BE2C (cell line): ENCODE measurements around the gene ELF1.
"Not testable (repeated sequence)": the region's sequence is repeated elsewhere in the genome, so short reads cannot be mapped to it uniquely, and the experiment has no call there.

ENCODE experiments used
- DNase-seq: peaks from one replicate; pipeline ENCODE4 v3.0.0-alpha.2; 2020
- H3K27me3 ChIP-seq: fragments of 250-450 bp; sonication (Bioruptor Pico); 2 replicates; pipeline ENCODE4 v1.5.1; 2020; ENCODE audit warnings: mild to moderate bottlenecking
- H3K36me3 ChIP-seq: fragments of 250-450 bp; sonication (Bioruptor Pico); 2 replicates; pipeline ENCODE4 v1.5.1; 2020; ENCODE audit warnings: mild to moderate bottlenecking
- H3K4me1 ChIP-seq: fragments of 250-450 bp; sonication (Bioruptor Pico); 2 replicates; pipeline ENCODE4 v1.5.1; 2020
- H3K4me3 ChIP-seq: 2 replicates; pipeline ENCODE4 v1.5.1; 2011; ENCODE audit warnings: low read depth, low read length
- H3K9me3 ChIP-seq: fragments of 250-450 bp; sonication (Bioruptor Pico); 2 replicates; pipeline ENCODE4 v1.5.1; 2020
- TF ChIP-seq, protein P1 (sequence below): IDR thresholded peaks from 2 replicates; pipeline ENCODE4 v1.5.1; 2012; ENCODE audit warnings: mild to moderate bottlenecking, low read depth, low read length

Gene ELF1

DNA sequence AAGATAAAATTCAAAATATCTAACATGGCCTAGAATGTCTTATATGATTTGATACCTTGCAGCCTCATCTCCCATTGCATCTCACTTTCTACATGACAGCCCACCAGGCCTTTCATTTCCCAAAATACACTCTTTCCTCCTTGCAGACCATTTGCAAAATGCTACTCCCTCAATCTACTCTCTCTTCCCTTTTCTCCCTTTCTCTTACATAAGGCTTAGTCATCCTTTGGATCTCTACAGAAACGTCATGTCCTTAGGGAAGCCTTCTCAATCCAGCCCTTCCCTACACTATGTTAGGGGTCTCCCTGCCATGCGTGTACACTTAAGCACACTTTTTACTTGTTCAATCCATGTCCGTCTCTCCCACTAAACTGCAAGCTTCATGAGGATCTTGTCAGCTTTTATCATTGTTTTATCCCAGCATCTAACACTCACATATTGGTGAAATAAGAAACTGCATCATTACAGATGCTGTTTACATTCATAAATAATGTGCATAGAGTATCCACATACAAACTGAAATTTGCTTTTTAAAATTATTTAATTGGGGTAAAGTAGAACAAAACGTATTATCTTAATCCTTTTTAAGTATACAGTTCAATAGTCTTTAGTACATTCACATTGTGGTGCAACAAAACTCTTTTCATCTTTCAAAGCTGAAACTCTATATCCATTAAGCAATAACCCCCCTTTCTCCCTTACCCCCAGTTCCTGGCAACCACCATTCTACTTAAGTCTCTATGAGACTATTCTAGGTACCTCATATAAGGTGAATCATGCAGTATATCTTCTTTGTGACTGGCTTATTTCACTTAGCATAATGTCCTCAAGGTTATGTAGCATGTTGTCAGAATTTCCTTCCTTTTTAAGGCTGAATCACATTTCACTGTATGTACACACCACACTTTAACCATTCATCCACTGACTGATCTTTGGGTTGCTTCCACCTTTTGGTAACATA lies 30.6 kb upstream of the ELF1 start:
- H3K4me3 ChIP-seq: no peak overlapping the region
- no peak for DNase-seq
- no peaks in the 10 kb centered on the region for H3K36me3 ChIP-seq
- H3K9me3 ChIP-seq: no peaks in the 10 kb centered on the region; the same call in 1 of the 2 replicates
- H3K4me1 ChIP-seq: no peaks in the 10 kb centered on the region
- no peaks in the 10 kb centered on the region for H3K27me3 ChIP-seq
- TF ChIP-seq, protein P1, sequence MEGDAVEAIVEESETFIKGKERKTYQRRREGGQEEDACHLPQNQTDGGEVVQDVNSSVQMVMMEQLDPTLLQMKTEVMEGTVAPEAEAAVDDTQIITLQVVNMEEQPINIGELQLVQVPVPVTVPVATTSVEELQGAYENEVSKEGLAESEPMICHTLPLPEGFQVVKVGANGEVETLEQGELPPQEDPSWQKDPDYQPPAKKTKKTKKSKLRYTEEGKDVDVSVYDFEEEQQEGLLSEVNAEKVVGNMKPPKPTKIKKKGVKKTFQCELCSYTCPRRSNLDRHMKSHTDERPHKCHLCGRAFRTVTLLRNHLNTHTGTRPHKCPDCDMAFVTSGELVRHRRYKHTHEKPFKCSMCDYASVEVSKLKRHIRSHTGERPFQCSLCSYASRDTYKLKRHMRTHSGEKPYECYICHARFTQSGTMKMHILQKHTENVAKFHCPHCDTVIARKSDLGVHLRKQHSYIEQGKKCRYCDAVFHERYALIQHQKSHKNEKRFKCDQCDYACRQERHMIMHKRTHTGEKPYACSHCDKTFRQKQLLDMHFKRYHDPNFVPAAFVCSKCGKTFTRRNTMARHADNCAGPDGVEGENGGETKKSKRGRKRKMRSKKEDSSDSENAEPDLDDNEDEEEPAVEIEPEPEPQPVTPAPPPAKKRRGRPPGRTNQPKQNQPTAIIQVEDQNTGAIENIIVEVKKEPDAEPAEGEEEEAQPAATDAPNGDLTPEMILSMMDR: no peak

DNA sequence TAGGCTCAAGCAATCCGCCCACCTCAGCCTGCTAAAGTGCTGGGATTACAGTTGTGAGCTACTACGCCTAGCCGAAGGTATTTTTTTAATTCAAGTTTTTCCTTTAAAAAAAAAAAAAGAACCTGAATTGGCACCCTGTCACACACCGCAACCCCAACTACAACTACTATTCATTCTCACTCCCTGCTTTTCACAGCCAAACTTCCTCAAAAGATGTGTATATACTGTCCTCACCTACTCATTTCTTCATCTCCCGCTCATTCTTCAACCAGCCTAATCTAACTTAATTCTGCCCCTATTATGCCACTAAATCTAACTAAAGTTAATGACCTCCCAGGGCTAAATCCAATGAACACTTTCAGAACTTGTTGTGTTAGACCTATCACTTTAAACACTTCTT lies 29.5 kb upstream of the ELF1 start:
- Histone ChIP-seq H3K4me1 (no peaks in the 10 kb centered on the region), H3K36me3 (no peaks in the 10 kb centered on the region), H3K27me3 (no peaks in the 10 kb centered on the region), H3K9me3 (no peaks in the 10 kb centered on the region; the same call in 1 of the 2 replicates), H3K4me3 (no peak overlapping the region)
- TF ChIP-seq, protein P1: no peak
- DNase-seq: no peak

DNA sequence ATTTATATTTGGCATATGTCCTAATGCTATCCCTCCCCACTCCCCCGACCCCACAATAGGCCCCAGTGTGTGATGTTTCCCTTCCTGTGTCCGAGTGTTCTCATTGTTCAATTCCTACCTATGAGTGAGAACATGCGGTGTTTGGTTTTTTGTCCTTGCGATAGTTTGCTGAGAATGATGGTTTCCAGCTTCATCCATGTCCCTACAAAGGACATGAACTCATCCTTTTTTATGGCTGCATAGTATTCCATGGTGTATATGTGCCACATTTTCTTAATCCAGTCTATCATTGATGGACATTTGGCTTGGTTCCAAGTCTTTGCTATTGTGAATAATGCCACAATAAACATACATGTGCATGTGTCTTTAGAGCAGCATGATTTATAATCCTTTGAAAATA lies 23.3 kb upstream of the ELF1 start:
- not testable (repeated sequence) for H3K4me3 ChIP-seq, H3K4me1 ChIP-seq, DNase-seq, H3K9me3 ChIP-seq, H3K36me3 ChIP-seq, H3K27me3 ChIP-seq

DNA sequence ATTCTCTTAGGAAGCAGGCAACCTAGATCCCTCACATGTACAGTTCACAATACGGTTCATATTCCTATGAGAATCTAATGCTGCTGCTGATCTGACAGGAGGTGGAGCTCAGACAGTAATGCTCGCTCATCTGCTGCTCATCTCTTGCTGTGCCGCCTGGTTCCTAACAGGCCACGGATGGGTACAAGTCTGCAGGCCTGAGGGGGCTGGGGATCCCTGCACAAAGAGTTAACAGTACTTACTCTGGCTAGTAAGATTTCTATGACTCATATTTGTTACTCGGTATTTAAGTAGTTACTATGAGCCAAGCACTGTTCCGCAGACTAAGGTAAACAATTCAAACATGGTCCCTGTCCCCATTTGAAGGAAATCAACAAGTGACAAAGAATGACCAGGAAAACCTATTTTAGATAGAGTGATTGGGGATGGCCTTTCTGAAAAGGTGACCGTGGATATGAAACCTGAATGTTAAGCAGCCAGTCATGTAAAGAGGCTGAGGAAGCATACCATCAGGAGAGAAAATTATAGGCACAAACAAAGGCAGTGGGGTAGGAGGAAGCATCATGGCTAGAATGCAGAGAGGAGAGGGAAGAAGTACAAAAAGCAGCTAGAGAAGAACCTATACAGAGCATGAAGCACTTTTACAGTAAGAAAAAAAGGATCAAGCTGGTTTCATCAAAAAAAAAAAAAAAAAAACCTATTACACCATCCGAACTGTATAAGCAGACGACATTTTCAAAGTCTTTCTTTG lies 21.6 kb upstream of the ELF1 start:
- H3K36me3 ChIP-seq: no peaks in the 10 kb centered on the region
- no peaks in the 10 kb centered on the region for H3K9me3 ChIP-seq
- no peak for DNase-seq
- H3K4me3 ChIP-seq: no peak overlapping the region
- no peaks in the 10 kb centered on the region for H3K27me3 ChIP-seq
- TF ChIP-seq, protein P1: no peak
- no peaks in the 10 kb centered on the region for H3K4me1 ChIP-seq

DNA sequence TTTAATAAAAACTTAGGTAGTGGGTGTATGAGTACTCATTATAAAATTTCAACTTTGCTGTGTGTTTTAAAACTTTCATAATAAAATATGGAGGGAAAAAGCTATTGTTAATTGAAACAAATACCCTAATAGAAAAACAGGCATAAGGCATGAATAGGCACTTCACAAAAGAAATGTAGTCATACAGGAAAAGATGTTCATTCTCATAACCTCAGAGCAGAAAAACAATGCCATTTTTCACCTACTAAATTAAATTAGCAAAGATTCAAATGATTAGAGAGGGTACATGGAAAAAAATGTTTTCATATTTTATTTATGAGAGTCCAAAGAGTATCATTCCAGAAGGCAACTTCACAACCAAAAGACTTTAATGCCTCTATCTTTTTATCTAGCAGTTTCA lies 20.6 kb upstream of the ELF1 start:
- Histone ChIP-seq H3K4me1 (no peaks in the 10 kb centered on the region), H3K27me3 (no peaks in the 10 kb centered on the region), H3K9me3 (no peaks in the 10 kb centered on the region), H3K36me3 (no peaks in the 10 kb centered on the region), H3K4me3 (no peak overlapping the region)
- TF ChIP-seq, protein P1: no peak
- DNase-seq: no peak

DNA sequence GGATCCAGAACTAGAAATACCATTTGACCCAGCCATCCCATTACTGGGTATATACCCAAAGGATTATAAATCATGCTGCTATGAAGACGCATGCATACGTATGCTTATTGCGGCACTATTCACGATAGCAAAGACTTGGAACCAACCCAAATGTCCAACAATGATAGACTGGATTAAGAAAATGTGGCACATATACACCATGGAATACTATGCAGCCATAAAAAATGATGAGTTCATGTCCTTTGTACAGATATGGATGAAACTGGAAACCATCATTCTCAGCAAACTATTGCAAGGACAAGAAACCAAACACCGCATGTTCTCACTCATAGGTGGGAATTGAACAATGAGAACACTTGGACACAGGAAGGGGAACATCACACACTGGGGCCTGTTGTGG lies 17.4 kb upstream of the ELF1 start:
- not testable (repeated sequence) for H3K9me3 ChIP-seq, H3K27me3 ChIP-seq, H3K4me3 ChIP-seq, DNase-seq, H3K36me3 ChIP-seq, H3K4me1 ChIP-seq

DNA sequence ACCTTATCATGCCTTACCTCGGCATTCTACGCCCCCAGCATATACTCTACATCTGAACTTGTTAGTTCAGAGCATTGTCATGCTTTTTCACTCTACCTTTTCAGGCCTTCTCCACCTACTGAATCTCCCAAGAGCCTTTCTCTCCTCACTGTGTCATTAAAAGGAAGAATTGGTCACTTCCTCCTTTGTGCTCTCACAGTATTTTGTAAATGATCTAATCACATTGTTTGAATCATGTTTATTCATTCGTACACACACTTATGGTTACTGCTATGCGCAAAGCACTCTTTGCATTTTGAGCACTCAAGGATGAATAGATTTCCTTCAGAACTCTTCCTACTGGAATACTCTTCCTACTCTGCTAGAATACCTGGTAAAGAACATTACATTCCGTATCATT lies 15.8 kb upstream of the ELF1 start:
- H3K4me1 ChIP-seq: no peaks in the 10 kb centered on the region
- DNase-seq: no peak
- no peaks in the 10 kb centered on the region for H3K9me3 ChIP-seq
- H3K4me3 ChIP-seq: no peak overlapping the region
- TF ChIP-seq, protein P1: no peak
- H3K27me3 ChIP-seq: no peaks in the 10 kb centered on the region
- H3K36me3 ChIP-seq: no peaks in the 10 kb centered on the region
